H1 (cell line): ENCODE results near the gene KCTD11. TPM values are rescaled to one million over a fixed set of nuclear protein-coding genes. Genes with fewer than 3 reads are reported as not detected.

Experiments used
- CTCF ChIA-PET: fragments of 300-600 bp; sonication (Branson Sonifier 250); formaldehyde crosslinking; loops from one replicate; lab custom pipeline; 2021; ENCODE audit not compliant: partially characterized antibody; lab: Charles Lee
- POLR2A ChIA-PET: fragments of 300-600 bp; sonication (Branson Sonifier 250); formaldehyde crosslinking; loops from one replicate; lab custom pipeline; 2021; ENCODE audit warnings: inconsistent platforms; ENCODE audit not compliant: partially characterized antibody; lab: Charles Lee
- DNase-seq, 2 experiments: peaks; one replicate each; pipeline versions ENCODE4 v3.0.0 to v3.0.0-alpha.2; 2010 to 2022; ENCODE audit warnings: low spot score in 2 of 2, low read depth in 1 of 2, mixed read lengths in 1 of 2
- FAIRE-seq: peaks from 2 replicates; lab custom pipeline; 2011; peaks lifted over from hg19 to GRCh38; lab: Jason Lieb, UNC
- H2AFZ ChIP-seq: 2 replicates; pipeline ENCODE4 v1.8.1; 2012; ENCODE audit warnings: low read length, inconsistent platforms
- H2AK5ac ChIP-seq: 2 replicates; pipeline ENCODE4 v1.6.1; 2013; ENCODE audit warnings: low read depth, low read length
- H2BK120ac ChIP-seq: replicated peaks from 2 replicates; pipeline ENCODE3; 2013; ENCODE audit warnings: low read depth, low read length, inconsistent platforms
- H2BK12ac ChIP-seq: 2 replicates; pipeline ENCODE4 v1.6.1; 2013; ENCODE audit warnings: low read depth, low read length
- H2BK15ac ChIP-seq: 2 replicates; pipeline ENCODE4 v1.6.1; 2013; ENCODE audit warnings: low read length
- H2BK20ac ChIP-seq: 2 replicates; pipeline ENCODE4 v1.6.1; 2013; ENCODE audit warnings: low read length
- H2BK5ac ChIP-seq: 2 replicates; pipeline ENCODE4 v1.6.1; 2013; ENCODE audit warnings: low read depth, low read length
- H3K14ac ChIP-seq: 2 replicates; pipeline ENCODE4 v1.6.1; 2013; ENCODE audit warnings: inconsistent platforms; ENCODE audit not compliant: insufficient read length
- H3K18ac ChIP-seq: 2 replicates; pipeline ENCODE4 v1.6.1; 2013; ENCODE audit warnings: low read length; ENCODE audit errors: extremely low read depth
- H3K23ac ChIP-seq: 2 replicates; pipeline ENCODE4 v1.6.1; 2013; ENCODE audit warnings: inconsistent platforms; ENCODE audit not compliant: insufficient read length
- H3K23me2 ChIP-seq: 2 replicates; pipeline ENCODE4 v1.6.1; 2013; ENCODE audit warnings: low read depth, low read length
- H3K27ac ChIP-seq: 2 replicates; pipeline ENCODE4 v1.6.1; 2011; ENCODE audit warnings: low read depth, low read length, inconsistent platforms
- H3K27me3 ChIP-seq, 4 experiments: replicated peaks in 1 of 4; 1 replicate in 1 of 4; 2 replicates in 3 of 4; pipeline versions ENCODE4 v1.6.1 to v1.8.1; 2011 to 2013; ENCODE audit warnings: low read length in 3 of 4, mild to moderate bottlenecking in 3 of 4, inconsistent platforms in 2 of 4, mixed read lengths in 2 of 4, moderate library complexity in 1 of 4; ENCODE audit not compliant: control insufficient read depth in 3 of 4, insufficient read depth in 3 of 4; ENCODE audit errors: extremely low read depth in 1 of 4
- H3K36me3 ChIP-seq, 4 experiments: 2 replicates each; pipeline versions ENCODE4 v1.6.1 to v1.8.1; 2011 to 2013; ENCODE audit warnings: mild to moderate bottlenecking in 4 of 4, low read length in 3 of 4, moderate library complexity in 2 of 4, control low read depth in 1 of 4, inconsistent platforms in 1 of 4; ENCODE audit not compliant: insufficient read depth in 4 of 4, control insufficient read depth in 2 of 4
- H3K4ac ChIP-seq: replicated peaks from 2 replicates; pipeline ENCODE3; 2013; ENCODE audit warnings: low read length, low read depth, mixed read lengths, inconsistent platforms; ENCODE audit not compliant: insufficient read length
- H3K4me1 ChIP-seq, 4 experiments: replicated peaks in 1 of 4; 1 replicate in 1 of 4; 2 replicates in 3 of 4; pipeline versions ENCODE4 v1.6.1 to v1.8.1; 2011 to 2013; ENCODE audit warnings: low read length in 3 of 4, inconsistent platforms in 2 of 4, mixed read lengths in 1 of 4; ENCODE audit not compliant: insufficient read depth in 4 of 4, control insufficient read depth in 3 of 4
- H3K4me2 ChIP-seq, 2 experiments: 2 replicates each; pipeline versions ENCODE4 v1.6.1 to v1.8.1; 2011 to 2013; ENCODE audit warnings: low read depth in 2 of 2, low read length in 2 of 2, control low read depth in 1 of 2, inconsistent platforms in 1 of 2, mild to moderate bottlenecking in 1 of 2; ENCODE audit not compliant: insufficient read depth in 1 of 2
- H3K4me3 ChIP-seq, 4 experiments: fragments of 200-600, 300-600 bp in 1 of 4; sonication (generic), shearing (Covaris generic), sonication (Bioruptor Twin) in 1 of 4; 2 replicates each; pipeline versions ENCODE4 v1.5.1 to v1.8.1; 2011 to 2016; ENCODE audit warnings: low read length in 4 of 4, low read depth in 3 of 4, control low read depth in 2 of 4, inconsistent platforms in 2 of 4, mild to moderate bottlenecking in 2 of 4, mixed read lengths in 1 of 4, moderate library complexity in 1 of 4; ENCODE audit not compliant: insufficient read depth in 2 of 4; ENCODE audit errors: extremely low read depth in 1 of 4
- H3K56ac ChIP-seq: replicated peaks from 2 replicates; pipeline ENCODE3; 2013; ENCODE audit warnings: low read depth, mild to moderate bottlenecking, mixed read lengths, low read length, inconsistent platforms; ENCODE audit not compliant: insufficient read length
- H3K79me1 ChIP-seq: 2 replicates; pipeline ENCODE4 v1.6.1; 2013; ENCODE audit warnings: low read depth, low read length, control low read depth
- H3K79me2 ChIP-seq, 2 experiments: 2 replicates each; pipeline versions ENCODE4 v1.6.1 to v1.8.1; 2012 to 2013; ENCODE audit warnings: low read length in 2 of 2, mild to moderate bottlenecking in 2 of 2, inconsistent platforms in 1 of 2; ENCODE audit not compliant: insufficient read depth in 2 of 2, control insufficient read depth in 1 of 2
- H3K9ac ChIP-seq, 4 experiments: replicated peaks in 1 of 4; 1 replicate in 1 of 4; 2 replicates in 3 of 4; pipeline versions ENCODE4 v1.6.1 to v1.8.1; 2011 to 2013; ENCODE audit warnings: low read depth in 3 of 4, low read length in 3 of 4, control low read depth in 2 of 4, mild to moderate bottlenecking in 2 of 4, moderate library complexity in 2 of 4, inconsistent platforms in 1 of 4; ENCODE audit errors: extremely low read depth in 1 of 4
- H3K9me3 ChIP-seq, 2 experiments: 2 replicates each; pipeline versions ENCODE4 v1.6.1 to v1.8.1; 2012 to 2013; ENCODE audit warnings: mild to moderate bottlenecking in 2 of 2, moderate library complexity in 2 of 2, control low read depth in 1 of 2, inconsistent platforms in 1 of 2, low read depth in 1 of 2, low read length in 1 of 2, mixed read lengths in 1 of 2; ENCODE audit not compliant: insufficient read depth in 2 of 2
- H4K20me1 ChIP-seq, 2 experiments: replicated peaks in 1 of 2; 2 replicates each; pipeline versions ENCODE3 to v1.8.1; 2011 to 2013; ENCODE audit warnings: inconsistent platforms in 2 of 2, low read length in 2 of 2, mild to moderate bottlenecking in 1 of 2; ENCODE audit not compliant: insufficient read depth in 2 of 2, control insufficient read depth in 1 of 2
- H4K5ac ChIP-seq: 2 replicates; pipeline ENCODE4 v1.6.1; 2013; ENCODE audit warnings: low read length, low read depth, mixed read lengths, inconsistent platforms; ENCODE audit not compliant: insufficient read length
- H4K8ac ChIP-seq: 2 replicates; pipeline ENCODE4 v1.8.0; 2013; ENCODE audit warnings: mild to moderate bottlenecking, moderate library complexity, low read length, inconsistent platforms; ENCODE audit not compliant: insufficient read depth; ENCODE audit errors: extremely low read depth
- H4K91ac ChIP-seq: replicated peaks from 2 replicates; pipeline ENCODE3; 2013; ENCODE audit warnings: low read length, mixed read lengths, inconsistent platforms; ENCODE audit not compliant: insufficient read length
- ASH2L ChIP-seq: fragments of 200-600, 300-600 bp; sonication (generic); IDR thresholded peaks from one replicate; pipeline ENCODE4 v1.7.1; 2017; ENCODE audit warnings: low read length
- BACH1 ChIP-seq: IDR thresholded peaks from 2 replicates; pipeline ENCODE4 v1.6.1; 2012; ENCODE audit warnings: low read length, improper control_type of control experiment
- BRCA1 ChIP-seq: IDR thresholded peaks from 2 replicates; pipeline ENCODE4 v1.6.1; 2012; ENCODE audit warnings: low read depth, low read length, improper control_type of control experiment
- CEBPB ChIP-seq: IDR thresholded peaks from 2 replicates; pipeline ENCODE4 v1.6.1; 2012; ENCODE audit warnings: low read depth, low read length
- CHD2 ChIP-seq: IDR thresholded peaks from 2 replicates; pipeline ENCODE4 v1.6.1; 2012; ENCODE audit warnings: low read length, improper control_type of control experiment
- GABPA ChIP-seq: IDR thresholded peaks from 2 replicates; pipeline ENCODE4 v1.6.1; 2011; ENCODE audit warnings: mild to moderate bottlenecking, low read length, moderate library complexity, borderline replicate concordance; ENCODE audit not compliant: insufficient read depth
- KDM4A ChIP-seq: IDR thresholded peaks from one replicate; pipeline ENCODE4 v1.7.1; 2012; ENCODE audit warnings: low read depth, mild to moderate bottlenecking, moderate library complexity, low read length, inconsistent platforms; ENCODE audit not compliant: severe bottlenecking
- RBBP5 ChIP-seq: IDR thresholded peaks from 2 replicates; pipeline ENCODE4 v1.7.1; 2012; ENCODE audit warnings: low read depth, mild to moderate bottlenecking, inconsistent platforms, low read length, moderate library complexity, borderline replicate concordance
- RFX5 ChIP-seq: IDR thresholded peaks from 2 replicates; pipeline ENCODE4 v1.6.1; 2011; ENCODE audit warnings: low read depth, low read length, improper control_type of control experiment, borderline replicate concordance
- TCF12 ChIP-seq: IDR thresholded peaks from 2 replicates; pipeline ENCODE4 v1.6.1; 2011; ENCODE audit warnings: low read depth, mild to moderate bottlenecking, low read length
- YY1 ChIP-seq: IDR thresholded peaks from 2 replicates; pipeline ENCODE4 v1.6.1; 2011; ENCODE audit warnings: low read depth, mild to moderate bottlenecking, low read length
- ZNF274 ChIP-seq: IDR thresholded peaks from 2 replicates; pipeline ENCODE4 v1.7.0; 2012; ENCODE audit warnings: low read length, borderline replicate concordance; ENCODE audit errors: extremely low read depth
- WGBS, 2 experiments: shearing (Covaris generic) in 1 of 2; methylation state at CpG; one replicate each; pipeline versions ENCODE4 v1.1.6 to v1.1.7; 2013 to 2015; ENCODE audit warnings: low lambda C conversion rate in 2 of 2, mixed read lengths in 2 of 2, inconsistent platforms in 1 of 2, low coverage in 1 of 2, missing lambda C conversion rate in 1 of 2; ENCODE audit not compliant: insufficient replicate concordance in 2 of 2, insufficient coverage in 1 of 2, insufficient read length in 1 of 2; ENCODE audit errors: extremely low coverage in 1 of 2, missing lambda C conversion rate in 1 of 2; 5-methylcytosine and 5-hydroxymethylcytosine counted together
- polyA plus RNA-seq, 7 experiments: library from polyadenylated mRNA; depleted of rRNA in 3 of 7; stranded (reverse) in 5 of 7; unstranded in 2 of 7; fragments of >200 nt in 5 of 7; fragments of 200-250 nt in 2 of 7; gene quantifications; 1 replicate in 5 of 7; 2 replicates in 1 of 7; 4 replicates in 1 of 7; pipeline versions ENCODE4 v1.2.1 to v1.2.3, GENCODE V29; 2011 to 2013; ENCODE audit warnings: missing spikeins in 2 of 7, mixed read lengths in 2 of 7
- total RNA-seq: library from RNA; stranded (reverse); fragmentation: NEBNext Ultra II Directional; extraction: Animal tissue kit (Norgen Biotek cat#: 25700); gene quantifications from 2 replicates; pipeline ENCODE4 v1.2.1, GENCODE V29; 2021

KCTD11 gene
- total and polyA plus RNA-seq, 2 of the 8 experiments (the other 6 are each of a cell fraction or from before 2014, with no cell fraction given), result 8.6 to 9.2 TPM

DNA sequence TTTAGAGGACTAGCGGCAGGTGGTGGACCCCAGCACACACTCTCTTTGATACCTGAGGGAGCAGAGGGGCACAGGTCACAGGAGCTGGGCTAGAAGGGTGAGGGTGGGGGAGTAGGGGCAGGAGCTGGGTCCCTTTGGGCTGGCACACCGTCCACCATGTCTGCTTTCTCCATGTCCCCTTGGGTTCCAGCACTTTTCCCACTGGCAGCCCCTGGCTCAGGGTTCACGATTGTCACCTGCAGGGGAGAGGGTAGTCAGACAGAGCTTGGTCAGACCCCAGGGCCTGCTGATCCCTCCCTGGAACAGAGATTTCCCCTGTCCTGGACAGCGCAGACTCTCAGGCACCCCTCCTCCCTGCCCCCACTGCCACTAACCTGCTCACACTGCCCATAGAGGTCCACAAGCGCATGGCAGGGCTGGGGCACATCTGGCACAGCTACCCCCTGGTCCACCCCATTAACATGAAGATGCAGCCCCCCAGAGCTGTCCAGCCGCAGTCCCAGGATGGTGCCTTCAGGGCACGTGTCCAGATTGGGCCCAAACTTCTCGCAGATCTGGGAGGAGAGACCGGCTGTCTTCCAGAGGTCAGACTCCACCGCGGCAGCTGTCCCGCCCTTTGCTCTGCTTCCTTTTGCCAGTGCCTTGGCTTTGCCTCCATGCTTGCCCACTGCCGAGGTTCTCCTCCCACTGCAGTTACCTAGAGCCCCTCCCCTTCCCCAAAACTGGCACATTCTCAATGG is 33.7 kb upstream of the KCTD11 start:
- Histone ChIP-seq H3K27me3 (no peaks in the 10 kb centered on the region), H3K9ac (no peak overlapping the region), H3K79me2 (peaks cover 0 to 8% of the 10 kb centered on the region in 2 experiments; a peak in 1 of 4 replicates), H3K23me2 (no peaks in the 10 kb centered on the region; the same call in 1 of the 2 replicates), H2BK5ac (peak overlapping the region; percentile 16; the same call in 1 of the 2 replicates), H2BK15ac (no peak overlapping the region), H3K14ac (no peak overlapping the region), H3K23ac (no peak overlapping the region), H3K4me1 (peaks cover 0 to 5% (median 3%) of the 10 kb centered on the region in 4 experiments; a peak in 4 of 7 replicates), H3K56ac (no peak overlapping the region), H3K4me2 (no peak overlapping the region), H2AK5ac (no peak overlapping the region), H4K8ac (peak overlapping the region; percentile 42; the same call in 1 of the 2 replicates), H3K4me3 (no peak overlapping the region), H3K36me3 (peaks cover 27 to 60% (median 43%) of the 10 kb centered on the region in 4 experiments), H2BK120ac (no peak overlapping the region), H4K91ac (no peak overlapping the region), H3K18ac (no peak overlapping the region), H3K9me3 (no peaks in the 10 kb centered on the region), H3K79me1 (0 out of 2 replicates have a peak, but pooled peaks cover under 1% of the 10 kb centered on the region), H4K5ac (no peak overlapping the region), H2BK20ac (no peak overlapping the region), H3K27ac (no peak overlapping the region), H4K20me1 (peaks cover 0 to 20% of the 10 kb centered on the region in 2 experiments), H2BK12ac (no peak overlapping the region), H2AFZ (no peak overlapping the region), H3K4ac (no peak overlapping the region)
- WGBS, 2 experiments, result 94% methylated on average over 12 of the region's 13 CpGs; no CpG with 5 or more reads in 1 of the 2 experiments
- ChIA-PET POLR2A (interaction anchor here (0.6 to 11.3 kb wide), 12 partner anchors 8 to 275 kb away, joined by 3 to 223 read pairs (median 4); partner anchors contain the start of genes ACAP1, CLDN7 and NEURL4), CTCF (interaction anchor here (0.7 to 2.0 kb wide), 5 partner anchors 23 to 272 kb away, joined by 3 to 17 read pairs (median 3); no protein-coding TSS in a partner anchor)
- no peak for FAIRE-seq
- DNase-seq, result no peak
- TF ChIP-seq GABPA, result no peak
- TF ChIP-seq KDM4A, result no peak
- no peak for TF ChIP-seq BRCA1
- TF ChIP-seq RBBP5, result no peak
- TF ChIP-seq YY1, result no peak
- no peak for TF ChIP-seq ASH2L
- TF ChIP-seq BACH1, result no peak
- TF ChIP-seq RFX5, result no peak
- no peak for TF ChIP-seq ZNF274
- TF ChIP-seq CEBPB, result no peak
- TF ChIP-seq CHD2, result no peak
- TF ChIP-seq TCF12, result no peak
